Kidney (tissue), 14 donors: ENCODE measurements around the gene DLST. TPM values are rescaled to one million over a fixed set of nuclear protein-coding genes. Genes with fewer than 3 reads are reported as not detected.

ENCODE experiments used
- DNase-seq, 5 donors: peaks; one replicate each; pipeline ENCODE4 v3.0.0-alpha.2; 2013 to 2020
- FAIRE-seq: peaks from 2 replicates; lab custom pipeline; 2012; peaks lifted over from hg19 to GRCh38; lab: Jason Lieb, UNC
- H3K27ac ChIP-seq, 2 donors: one replicate each; pipeline ENCODE4 v1.7.0; 2013; ENCODE audit warnings: low read depth in 2 of 2, low read length in 2 of 2, inconsistent platforms in 1 of 2
- H3K27me3 ChIP-seq: one replicate; pipeline ENCODE4 v1.7.1; 2013; ENCODE audit warnings: low read length, inconsistent platforms; ENCODE audit not compliant: control insufficient read depth, insufficient read depth
- H3K36me3 ChIP-seq, 3 donors: one replicate each; pipeline versions ENCODE4 v1.7.0 to v1.7.1; 2013; ENCODE audit warnings: low read length in 3 of 3, control low read depth in 1 of 3, inconsistent platforms in 1 of 3; ENCODE audit not compliant: insufficient read depth in 3 of 3, control insufficient read depth in 2 of 3
- H3K4me1 ChIP-seq, 3 donors: one replicate each; pipeline versions ENCODE4 v1.7.0 to v1.7.1; 2013; ENCODE audit warnings: low read length in 3 of 3, inconsistent platforms in 1 of 3, low read depth in 1 of 3; ENCODE audit not compliant: control insufficient read depth in 2 of 3, insufficient read depth in 2 of 3
- H3K4me3 ChIP-seq, 3 donors: one replicate each; pipeline versions ENCODE4 v1.7.0 to v1.8.1; 2013; ENCODE audit warnings: low read length in 3 of 3, control low read depth in 1 of 3, inconsistent platforms in 1 of 3
- H3K9ac ChIP-seq, 3 donors: one replicate each; pipeline versions ENCODE4 v1.7.0 to v1.7.1; 2013; ENCODE audit warnings: low read length in 3 of 3, control low read depth in 1 of 3, inconsistent platforms in 1 of 3
- H3K9me3 ChIP-seq, 3 donors: one replicate each; pipeline versions ENCODE4 v1.7.0 to v1.7.1; 2013; ENCODE audit warnings: low read length in 3 of 3, control low read depth in 1 of 3, inconsistent platforms in 1 of 3; ENCODE audit not compliant: control insufficient read depth in 2 of 3, insufficient read depth in 1 of 3
- CTCF ChIP-seq: IDR thresholded peaks from 3 replicates; pipeline ENCODE4 v1.5.1; 2012; ENCODE audit warnings: mild to moderate bottlenecking, moderate library complexity, borderline replicate concordance; ENCODE audit not compliant: insufficient read depth; ENCODE audit errors: extremely low read depth
- intact Hi-C: fragments of 100-400 bp; cut with DNase I; formaldehyde crosslinking; loops from one replicate; pipeline ENCODE4 v1.11.1; 2022
- polyA plus RNA-seq: library from polyadenylated mRNA; stranded (reverse); fragments of 350-450 nt; fragmentation: Illumina TruSeq; extraction: RNeasy Lipid Tissue Mini Kit (QIAGEN cat#74804); gene quantifications from one replicate; pipeline ENCODE4 v1.2.3, GENCODE V29; 2014; ENCODE audit warnings: low read depth, low replicate concordance; ENCODE audit not compliant: insufficient read depth
- total RNA-seq: library from RNA; stranded (reverse); fragmentation: NEBNext Ultra II Directional; extraction: Animal tissue kit (Norgen Biotek cat#: 25700); gene quantifications from one replicate; pipeline ENCODE4 v1.2.1, GENCODE V29; 2021
- donor health status: control.
- donor health status: control.
- donor health status: control.
- donor health status: control.
- donor health status: control.
- donor health status: DM: yes; HTN: yes; CAD: no.
- donor health status: Normal renal cell carcinoma (clear cell type).

DLST gene
- total and polyA plus RNA-seq, 2 donors from 2014 or later = 98.6 to 112 TPM

GRCh38 chr14:74942181-74942580 is 60.5 kb downstream of the DLST start:
- no peaks in the 10 kb centered on the region for H3K27me3 ChIP-seq
- no peak for TF ChIP-seq CTCF
- no peak overlapping the region for H3K9ac ChIP-seq
- H3K9me3 ChIP-seq = no peaks in the 10 kb centered on the region
- FAIRE-seq (no peak), DNase-seq (no peak)
- no peaks in the 10 kb centered on the region for H3K36me3 ChIP-seq
- no peak overlapping the region for H3K4me3 ChIP-seq
- H3K4me1 ChIP-seq = peaks cover 0 to 23% (median 0%) of the 10 kb centered on the region in 3 donors
- intact Hi-C loops = loop anchor here (10.0 kb wide), 1 partner anchor 143 kb away; no protein-coding TSS in a partner anchor
- H3K27ac ChIP-seq = peak overlapping the region in 1 of 2 donors; percentile 71

- Histone ChIP-seq H3K27ac (no peak overlapping the region), H3K27me3 (no peaks in the 10 kb centered on the region), H3K4me1 (peaks cover 0 to 23% (median 0%) of the 10 kb centered on the region in 3 donors), H3K4me3 (no peak overlapping the region), H3K36me3 (no peaks in the 10 kb centered on the region), H3K9ac (no peak overlapping the region), H3K9me3 (no peaks in the 10 kb centered on the region)
- intact Hi-C loops = loop anchor here (10.0 kb wide), 1 partner anchor 142 kb away; no protein-coding TSS in a partner anchor
- FAIRE-seq (no peak), DNase-seq (peak in 1 of 5 donors; percentile 59)
- no peak for TF ChIP-seq CTCF
These were observed 60.9 kb downstream of the DLST start for GRCh38 chr14:74942608-74943007.

- TF ChIP-seq CTCF = peak; percentile 20
- Histone ChIP-seq H3K9ac (no peak overlapping the region), H3K36me3 (no peaks in the 10 kb centered on the region), H3K4me3 (no peak overlapping the region), H3K4me1 (peaks cover 0 to 19% (median 0%) of the 10 kb centered on the region in 3 donors), H3K27ac (no peak overlapping the region), H3K27me3 (no peaks in the 10 kb centered on the region), H3K9me3 (no peaks in the 10 kb centered on the region)
- intact Hi-C loops = loop anchor here (10.0 kb wide), 1 partner anchor 139 kb away; no protein-coding TSS in a partner anchor
- FAIRE-seq (no peak), DNase-seq (no peak)
These were observed 63.6 kb downstream of the DLST start for GRCh38 chr14:74945261-74945851.
